ENCODE results near the gene AJM1. TPM values are rescaled to one million over a fixed set of nuclear protein-coding genes. Genes with fewer than 3 reads are reported as not detected.

The AJM1 gene
- total RNA-seq, 1 experiment from 2014 or later: 7.1 TPM

GRCh38 chr9:136875155-136875554 lies 32.9 kb downstream of the AJM1 start:
- Histone ChIP-seq H3K9me2 (ENCODE audit: insufficient read depth) (no peaks in the 10 kb centered on the region), H4K20me1 (ENCODE audit: insufficient read depth) (no peaks in the 10 kb centered on the region), H3K4me2 (ENCODE audit: low read length) (no peak overlapping the region), H3K27ac (ENCODE audit: low read depth, low read length) (no peak overlapping the region), H3K4me1 (ENCODE audit: control insufficient read depth in 1 of 2, insufficient read depth in 2 of 2, low read length in 2 of 2) (no peaks in the 10 kb centered on the region), H3K79me2 (ENCODE audit: insufficient read depth, low read length) (no peaks in the 10 kb centered on the region), H2AFZ (ENCODE audit: low read depth, low read length, poor library complexity, severe bottlenecking) (no peak overlapping the region), H3K9me3 (ENCODE audit: control insufficient read depth in 1 of 2, insufficient read depth in 1 of 2, low read depth in 1 of 2, low read length in 2 of 2) (no peaks in the 10 kb centered on the region; a peak in 1 of 4 replicates), H3K4me3 (replicated peaks in 1 of 2; ENCODE audit: low read depth in 1 of 2, low read length in 2 of 2) (no peak overlapping the region), H3K27me3 (ENCODE audit: insufficient read depth, low read length) (no peaks in the 10 kb centered on the region), H3K36me3 (ENCODE audit: control insufficient read depth in 1 of 2, insufficient read depth in 2 of 2, low read length in 2 of 2) (no peaks in the 10 kb centered on the region), H3K9ac (ENCODE audit: low read length) (no peak overlapping the region)
- RAD21 ChIA-PET (ENCODE audit: low non-redundant PET in 1 of 2, low total read pairs in 2 of 2, uncharacterized antibody in 2 of 2, unreplicated experiment in 2 of 2): no interaction called here
- intact Hi-C loops (cut with micrococcal nuclease): no loop called here
- no peak for ATAC-seq
- CTCF ChIA-PET: no interaction called here
- no peak for DNase-seq (ENCODE audit: low read depth, low spot score)
- TF ChIP-seq POLR2A (IDR thresholded peaks at IDR 0.05; ENCODE audit: borderline replicate concordance, extremely low read depth, insufficient read depth, insufficient read length): no peak
- no peak for TF ChIP-seq ATF3 (IDR thresholded peaks at IDR 0.05)
- no TSS peak for BruUV-seq (replicated peaks)
- POLR2A ChIA-PET: interaction anchor here (0.8 to 1.2 kb wide), 2 partner anchors 11 to 15 kb away, joined by 3 to 4 read pairs; no protein-coding TSS in a partner anchor

GRCh38 chr9:136876476-136876875 lies 34.2 kb downstream of the AJM1 start:
- ChIA-PET POLR2A (no interaction called here), CTCF (no interaction called here), RAD21 (ENCODE audit: low non-redundant PET in 1 of 2, low total read pairs in 2 of 2, uncharacterized antibody in 2 of 2, unreplicated experiment in 2 of 2) (no interaction called here)
- ATAC-seq (no peak), DNase-seq (ENCODE audit: low read depth, low spot score) (no peak)
- H3K9ac ChIP-seq (ENCODE audit: low read length): no peak overlapping the region
- H3K4me3 ChIP-seq (replicated peaks in 1 of 2; ENCODE audit: low read depth in 1 of 2, low read length in 2 of 2): no peak overlapping the region
- no peaks in the 10 kb centered on the region for H3K36me3 ChIP-seq (ENCODE audit: control insufficient read depth in 1 of 2, insufficient read depth in 2 of 2, low read length in 2 of 2)
- no peaks in the 10 kb centered on the region for H3K27me3 ChIP-seq (ENCODE audit: insufficient read depth, low read length)
- peaks cover 1 to 2% of the 10 kb centered on the region in 2 experiments; a peak in 1 of 4 replicates for H3K4me1 ChIP-seq (ENCODE audit: control insufficient read depth in 1 of 2, insufficient read depth in 2 of 2, low read length in 2 of 2)
- no peak for TF ChIP-seq EZH2phosphoT487 (IDR thresholded peaks at IDR 0.05; ENCODE audit: borderline replicate concordance)
- TF ChIP-seq CBX3 (IDR thresholded peaks at IDR 0.05; ENCODE audit: low read depth): no peak
- no peak for TF ChIP-seq ELF1 (IDR thresholded peaks at IDR 0.05; ENCODE audit: borderline replicate concordance, low read depth)
- no peak for TF ChIP-seq JUND (IDR thresholded peaks at IDR 0.05)
- TF ChIP-seq EZH2 (IDR thresholded peaks at IDR 0.05): no peak
- TF ChIP-seq FOSL1 (IDR thresholded peaks at IDR 0.05; ENCODE audit: low read depth): no peak
- no peak for TF ChIP-seq POLR2A (IDR thresholded peaks at IDR 0.05; ENCODE audit: borderline replicate concordance, extremely low read depth, insufficient read depth, insufficient read length)
- no peak for TF ChIP-seq ZNF274 (IDR thresholded peaks at IDR 0.05; ENCODE audit: low read depth, low read length)
- no peak for TF ChIP-seq CEBPB (IDR thresholded peaks at IDR 0.05; ENCODE audit: low read depth)
- no peak for TF ChIP-seq SP1 (IDR thresholded peaks at IDR 0.05; ENCODE audit: low read depth)
- TF ChIP-seq YY1 (IDR thresholded peaks at IDR 0.05; ENCODE audit: extremely low read depth, insufficient replicate concordance, low read depth, low read length): no peak
- TF ChIP-seq RAD21 (IDR thresholded peaks at IDR 0.05; ENCODE audit: low read depth): no peak
- TF ChIP-seq SIN3A (IDR thresholded peaks at IDR 0.05; ENCODE audit: low read depth): no peak
- no peak for TF ChIP-seq SRF (IDR thresholded peaks at IDR 0.05; ENCODE audit: low read depth)
- TF ChIP-seq ZBTB33 (IDR thresholded peaks at IDR 0.05; ENCODE audit: extremely low read depth, insufficient replicate concordance, low read length): no peak
- no peak overlapping the region for H2AFZ ChIP-seq (ENCODE audit: low read depth, low read length, poor library complexity, severe bottlenecking)
- no peaks in the 10 kb centered on the region for H4K20me1 ChIP-seq (ENCODE audit: insufficient read depth)
- intact Hi-C loops (cut with micrococcal nuclease): no loop called here
- H3K9me3 ChIP-seq (ENCODE audit: control insufficient read depth in 1 of 2, insufficient read depth in 1 of 2, low read depth in 1 of 2, low read length in 2 of 2): no peaks in the 10 kb centered on the region; a peak in 1 of 4 replicates
- no peaks in the 10 kb centered on the region for H3K9me2 ChIP-seq (ENCODE audit: insufficient read depth)
- H3K79me2 ChIP-seq (ENCODE audit: insufficient read depth, low read length): no peaks in the 10 kb centered on the region
- H3K4me2 ChIP-seq (ENCODE audit: low read length): no peak overlapping the region
- BruUV-seq (replicated peaks): no TSS peak
- no peak overlapping the region for H3K27ac ChIP-seq (ENCODE audit: low read depth, low read length)
